UCSD-AML1 (cell line): ENCODE measurements around the gene ZNF316.
"Not testable (repeated sequence)": the region's sequence is repeated elsewhere in the genome, so short reads cannot be mapped to it uniquely, and the experiment has no call there.

Experiments
- DNase-seq: peaks from one replicate; lab custom pipeline; 2025; ENCODE audit not compliant: unreplicated experiment; lab: John Stamatoyannopoulos, UW

Gene ZNF316

DNA sequence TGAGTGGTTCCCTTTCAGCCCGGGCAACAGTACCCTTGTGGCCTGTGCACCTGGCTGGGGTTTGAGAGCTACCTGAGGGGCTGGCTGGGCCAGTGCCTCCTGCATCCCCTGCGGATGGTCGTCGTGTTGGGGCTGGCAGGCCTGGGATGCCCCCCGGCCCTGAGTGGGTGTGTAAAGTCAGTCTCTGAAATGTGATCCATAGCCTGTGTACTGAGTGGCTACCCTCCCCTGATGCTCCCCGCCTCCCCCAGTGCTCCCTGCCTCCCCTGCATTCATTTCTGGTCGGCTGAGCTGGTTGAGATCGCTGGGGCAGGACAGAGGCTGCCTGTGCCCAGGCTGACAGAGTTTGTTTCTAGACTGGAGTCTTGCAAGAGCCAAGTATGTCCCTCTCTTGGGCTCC, 9.3 kb downstream of the ZNF316 start:
- DNase-seq, result no peak

- no peak for DNase-seq
Observed at GRCh38 chr7:6647080-6647479, 10.0 kb downstream of the ZNF316 start.

GRCh38 chr7:6647541-6647940, 10.4 kb downstream of the ZNF316 start:
- DNase-seq, result no peak

DNA sequence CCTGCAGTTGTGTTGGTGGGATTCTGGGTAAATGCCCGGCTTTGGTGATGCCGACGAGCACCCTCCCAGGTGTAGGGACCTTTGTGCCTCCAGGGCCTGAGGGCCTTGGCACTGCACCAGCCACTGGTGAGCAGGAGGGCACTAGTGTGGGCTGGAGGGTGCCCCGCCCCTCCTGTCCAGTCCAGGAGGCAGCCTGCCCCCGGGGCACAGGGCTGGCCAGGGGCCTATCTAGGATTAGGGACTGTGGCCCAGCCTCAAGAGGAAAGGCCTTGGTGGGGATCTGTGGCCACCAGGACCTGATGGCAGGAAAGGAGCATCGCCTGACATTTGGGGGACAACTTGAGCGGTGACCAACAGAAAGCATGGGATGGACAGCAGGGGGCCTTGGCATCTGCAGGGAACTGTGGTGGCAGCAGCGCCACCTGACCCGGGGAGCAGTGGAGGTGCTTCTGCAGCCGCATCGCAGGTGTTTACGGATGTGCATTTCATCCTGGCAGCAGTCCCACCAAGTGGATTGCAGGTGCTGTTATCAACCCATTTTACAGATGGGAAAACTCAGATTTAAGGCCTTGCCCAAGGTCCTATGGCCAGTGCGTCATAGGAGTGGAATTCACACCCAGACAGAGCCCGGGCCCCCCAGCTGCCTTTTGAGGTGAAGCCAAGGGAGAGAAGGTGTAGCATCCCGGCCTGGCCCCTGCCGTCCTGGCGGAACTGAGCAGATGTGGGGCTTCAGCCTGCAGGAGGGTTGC, 11.1 kb downstream of the ZNF316 start:
- DNase-seq, result no peak

- no peak for DNase-seq
Observed at GRCh38 chr7:6648815-6649104, 11.6 kb downstream of the ZNF316 start.

DNA sequence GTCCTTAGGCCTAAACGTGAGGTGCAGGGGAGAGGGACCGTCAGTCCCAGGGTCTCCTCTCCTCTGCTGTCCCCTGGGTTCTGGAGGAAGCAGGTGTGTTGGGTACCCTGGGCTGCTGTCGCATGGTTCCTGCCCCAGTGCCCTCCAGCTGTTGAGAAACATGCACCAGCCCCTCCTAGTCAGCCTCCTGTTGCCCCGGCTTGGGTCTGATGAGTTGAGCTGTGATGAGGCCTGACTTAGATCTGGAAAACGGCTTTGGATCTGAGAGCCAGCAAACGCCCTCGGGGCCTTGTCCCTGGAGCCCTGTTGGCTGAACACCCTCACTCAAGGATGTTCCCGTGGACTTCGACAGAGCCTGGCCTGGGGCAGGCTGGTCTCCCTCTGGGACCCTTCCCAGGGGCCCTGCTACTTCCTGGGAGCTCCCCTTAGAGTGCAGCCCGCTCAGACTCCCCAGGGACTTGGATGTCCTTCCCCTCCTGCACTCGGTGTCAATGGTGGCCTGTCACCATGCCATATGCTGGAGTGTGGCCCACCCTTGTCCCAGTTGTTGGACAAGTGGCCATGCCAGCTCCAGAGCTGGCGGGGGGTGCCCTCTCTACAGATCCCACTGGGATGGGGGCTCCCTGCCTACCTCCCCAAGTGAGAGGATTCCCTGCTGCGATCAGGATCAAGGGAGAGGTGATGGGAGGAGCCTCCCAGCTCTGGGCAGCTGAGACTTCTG, 12.3 kb downstream of the ZNF316 start:
- DNase-seq, result no peak

- DNase-seq, result no peak
Observed at GRCh38 chr7:6650086-6650485, 13.0 kb downstream of the ZNF316 start.

- no peak for DNase-seq
Observed at GRCh38 chr7:6650521-6651011, 13.4 kb downstream of the ZNF316 start.

- DNase-seq, result no peak
Observed at GRCh38 chr7:6651851-6652445, 14.8 kb downstream of the ZNF316 start.

GRCh38 chr7:6652446-6653011, 15.4 kb downstream of the ZNF316 start:
- no peak for DNase-seq

GRCh38 chr7:6653071-6654003, 16.2 kb downstream of the ZNF316 start:
- no peak for DNase-seq

DNA sequence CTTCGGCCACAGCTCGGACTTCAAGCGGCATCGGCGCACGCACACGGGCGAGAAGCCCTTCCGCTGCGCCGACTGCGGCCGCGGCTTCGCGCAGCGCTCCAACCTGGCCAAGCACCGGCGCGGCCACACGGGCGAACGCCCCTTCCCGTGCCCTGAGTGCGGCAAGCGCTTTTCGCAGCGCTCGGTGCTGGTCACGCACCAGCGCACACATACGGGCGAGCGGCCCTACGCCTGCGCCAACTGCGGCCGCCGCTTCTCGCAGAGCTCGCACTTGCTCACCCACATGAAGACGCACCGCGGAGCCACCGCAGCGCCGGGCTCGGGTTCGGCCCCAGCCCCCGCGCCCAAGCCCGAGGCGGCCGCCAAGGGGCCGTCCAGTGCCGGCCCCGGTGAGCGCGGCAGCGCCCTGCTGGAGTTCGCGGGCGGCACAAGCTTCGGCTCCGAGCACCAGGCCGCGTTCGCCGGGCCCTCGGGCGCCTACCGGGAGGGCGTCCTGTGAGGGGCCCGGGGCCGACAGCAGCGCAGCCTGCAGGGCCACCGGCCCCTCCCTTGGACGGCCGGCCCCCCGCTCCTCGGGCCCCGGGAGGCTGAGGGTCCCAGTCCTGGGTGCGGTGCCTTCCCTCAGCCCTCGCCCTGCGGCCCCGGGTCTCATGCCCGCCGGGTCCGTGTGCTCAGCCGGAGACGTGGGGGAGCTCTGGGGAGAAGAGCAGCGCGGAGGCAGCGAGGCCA, 17.2 kb downstream of the ZNF316 start:
- DNase-seq, result no peak

DNA sequence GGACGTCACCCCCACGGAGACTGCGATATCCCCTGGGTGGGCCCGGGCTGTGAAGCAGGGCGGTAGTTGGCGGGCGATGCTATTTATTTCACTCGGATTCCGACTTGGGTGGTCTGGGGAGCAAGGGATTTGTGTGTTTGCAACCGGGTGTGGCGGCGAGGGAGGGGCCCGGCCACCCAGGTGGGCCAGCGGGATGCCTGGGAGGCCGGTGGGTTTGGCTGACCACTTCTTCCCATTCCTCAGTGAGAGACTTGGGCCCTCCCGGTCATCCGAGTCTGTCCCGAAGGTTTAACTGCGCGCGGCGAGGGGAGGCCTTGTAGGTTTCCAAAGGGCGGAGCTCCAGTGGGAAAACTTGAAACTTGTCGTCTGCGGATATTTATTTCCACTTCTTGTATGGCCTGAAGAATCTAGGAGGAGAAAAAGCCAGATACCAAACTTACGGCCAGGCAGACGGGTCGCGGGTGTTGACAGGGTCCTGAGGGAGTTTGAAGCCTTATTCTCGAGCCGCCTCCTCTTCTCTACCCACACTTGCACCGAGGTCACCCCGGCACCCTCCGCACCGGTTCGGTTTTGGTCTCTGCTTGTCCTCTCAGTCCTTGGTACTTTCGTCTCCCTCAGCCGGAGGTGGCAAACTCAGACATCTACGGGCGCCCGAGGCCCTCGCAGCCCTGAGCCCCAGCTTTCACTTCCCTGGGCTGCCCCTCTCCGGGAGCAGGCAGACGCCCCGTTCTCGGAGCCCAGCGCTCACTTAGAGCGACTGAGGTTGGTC, 17.9 kb downstream of the ZNF316 start:
- DNase-seq, result no peak

DNA sequence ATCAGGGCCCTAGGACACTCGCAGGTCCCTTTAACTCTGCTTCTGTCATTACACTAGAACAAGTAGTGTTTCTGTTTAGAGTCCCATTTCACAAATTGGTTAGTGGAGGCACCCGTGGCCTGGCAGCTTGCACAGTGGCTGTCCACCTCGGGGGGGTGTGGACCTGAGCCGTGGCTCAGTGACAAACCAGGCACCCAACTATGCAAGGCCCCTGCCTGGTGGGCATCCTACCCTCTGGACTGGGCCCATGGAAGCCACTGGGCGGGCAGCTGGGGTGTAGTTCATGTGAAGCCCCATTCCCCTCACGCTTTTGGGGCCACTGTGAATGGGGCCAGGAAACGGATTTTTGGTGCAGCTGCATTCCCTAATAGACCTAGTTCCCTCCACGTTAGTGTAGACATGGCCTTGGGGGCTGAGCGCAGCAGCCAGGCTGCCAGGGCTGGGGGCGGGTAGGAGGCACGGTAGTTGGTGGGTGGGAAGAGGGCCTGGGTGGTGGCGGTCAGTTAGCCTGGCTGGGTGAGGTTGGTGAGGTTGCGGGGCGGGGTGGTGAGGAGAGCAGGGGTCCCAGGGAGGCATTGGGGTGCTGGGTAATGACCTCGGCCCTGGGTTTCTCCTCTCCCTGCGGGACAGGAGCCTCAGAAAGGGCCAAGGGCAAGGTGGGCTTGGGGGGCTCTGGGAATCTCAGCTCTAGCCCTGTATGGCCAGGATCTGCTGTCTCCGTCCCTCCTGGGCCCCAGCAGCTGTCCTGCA, 18.7 kb downstream of the ZNF316 start:
- no peak for DNase-seq

DNA sequence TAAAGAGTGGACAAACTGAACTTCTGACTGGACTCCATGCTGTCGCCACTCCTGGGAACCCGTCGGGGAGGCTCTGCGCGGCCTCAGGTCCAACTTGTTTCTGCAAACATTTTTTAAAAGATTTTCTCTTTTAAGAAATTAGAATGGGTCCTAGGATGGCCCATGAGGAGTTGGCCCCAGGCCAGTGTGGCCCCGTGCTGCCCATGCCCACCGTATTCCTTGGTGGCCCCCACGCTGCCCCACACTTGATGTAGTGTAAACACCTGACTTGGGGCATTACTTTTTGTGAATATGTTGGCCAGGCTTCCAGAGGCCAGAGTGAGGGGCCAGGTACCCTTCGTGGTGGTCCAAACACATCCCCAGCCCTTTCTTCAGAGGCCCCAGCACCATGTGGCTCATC, 19.3 kb downstream of the ZNF316 start:
- DNase-seq, result no peak

- DNase-seq, result no peak
Observed at GRCh38 chr7:6658618-6659345, 21.7 kb downstream of the ZNF316 start.

- DNase-seq, result not testable (repeated sequence)
Observed at GRCh38 chr7:6670851-6671250, 33.7 kb downstream of the ZNF316 start.

DNA sequence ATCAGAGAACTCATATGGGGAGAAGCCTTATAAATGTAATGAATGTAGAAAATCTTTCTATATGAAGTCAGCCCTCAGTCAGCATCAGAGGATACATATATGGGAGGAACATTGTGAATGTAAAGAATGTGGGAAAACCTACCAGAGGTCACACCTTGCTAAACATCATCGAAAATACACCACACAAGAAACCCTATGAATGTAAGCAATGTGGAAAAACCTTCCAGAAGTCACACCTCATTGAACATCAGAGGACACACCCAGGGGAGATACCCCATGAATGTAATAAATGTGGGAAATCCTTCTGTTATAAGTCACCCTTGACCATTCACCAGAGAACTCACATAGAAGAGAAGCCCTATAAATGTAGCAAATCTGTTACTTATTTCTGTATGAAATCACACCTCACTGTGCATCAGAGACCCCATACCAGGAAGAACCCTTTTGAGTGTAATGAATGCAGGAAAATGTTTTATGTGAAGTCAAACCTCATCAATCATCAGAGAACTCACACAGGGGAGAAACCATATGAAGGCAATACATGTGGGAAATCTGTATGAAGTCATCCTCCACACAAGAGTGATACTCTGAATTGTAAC, 38.8 kb downstream of the ZNF316 start:
- no peak for DNase-seq
